Fibroblast of villous mesenchyme (primary cell): ENCODE measurements around the gene TPBGL. TPM values are rescaled to one million over a fixed set of nuclear protein-coding genes. Genes with fewer than 3 reads are reported as not detected.

Source experiments
- DNase-seq: peaks from one replicate; pipeline ENCODE4 v3.0.0-alpha.2; 2010; ENCODE audit warnings: low read depth
- H3K4me3 ChIP-seq: 2 replicates; pipeline ENCODE4 v1.5.1; 2011; ENCODE audit warnings: low read depth, mild to moderate bottlenecking, low read length
- total RNA-seq: library from RNA; depleted of rRNA; stranded (reverse); fragments of >200 nt; gene quantifications from 2 replicates; pipeline ENCODE4 v1.2.3, GENCODE V29; 2012
- TF ChIP-seq, protein P1 (sequence below): IDR thresholded peaks from 2 replicates; pipeline ENCODE4 v1.5.1; 2012; ENCODE audit warnings: low read depth, mild to moderate bottlenecking, low read length; ENCODE audit not compliant: insufficient read depth

Gene TPBGL
- total RNA-seq, 1 donor: not detected

DNA sequence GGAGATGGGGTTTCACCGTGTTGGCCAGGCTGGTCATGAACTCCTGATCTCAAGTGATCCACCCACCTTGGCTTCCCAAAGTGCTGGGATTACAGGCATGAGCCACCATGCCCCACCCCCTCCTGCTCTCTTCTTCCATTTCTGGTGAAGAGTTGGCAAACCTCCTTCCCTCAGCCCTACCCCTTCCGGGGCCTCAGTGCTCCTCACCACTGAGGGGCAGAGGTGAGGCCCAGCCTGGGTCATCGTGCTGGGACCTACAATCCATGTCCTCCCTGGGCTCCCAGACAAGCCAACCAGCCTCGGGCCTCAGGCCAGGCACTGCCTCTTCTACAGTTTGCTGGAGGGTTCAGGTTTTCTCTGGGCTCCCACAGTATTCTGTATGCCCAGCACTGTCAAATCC is 14.8 kb upstream of the TPBGL start:
- TF ChIP-seq, protein P1, sequence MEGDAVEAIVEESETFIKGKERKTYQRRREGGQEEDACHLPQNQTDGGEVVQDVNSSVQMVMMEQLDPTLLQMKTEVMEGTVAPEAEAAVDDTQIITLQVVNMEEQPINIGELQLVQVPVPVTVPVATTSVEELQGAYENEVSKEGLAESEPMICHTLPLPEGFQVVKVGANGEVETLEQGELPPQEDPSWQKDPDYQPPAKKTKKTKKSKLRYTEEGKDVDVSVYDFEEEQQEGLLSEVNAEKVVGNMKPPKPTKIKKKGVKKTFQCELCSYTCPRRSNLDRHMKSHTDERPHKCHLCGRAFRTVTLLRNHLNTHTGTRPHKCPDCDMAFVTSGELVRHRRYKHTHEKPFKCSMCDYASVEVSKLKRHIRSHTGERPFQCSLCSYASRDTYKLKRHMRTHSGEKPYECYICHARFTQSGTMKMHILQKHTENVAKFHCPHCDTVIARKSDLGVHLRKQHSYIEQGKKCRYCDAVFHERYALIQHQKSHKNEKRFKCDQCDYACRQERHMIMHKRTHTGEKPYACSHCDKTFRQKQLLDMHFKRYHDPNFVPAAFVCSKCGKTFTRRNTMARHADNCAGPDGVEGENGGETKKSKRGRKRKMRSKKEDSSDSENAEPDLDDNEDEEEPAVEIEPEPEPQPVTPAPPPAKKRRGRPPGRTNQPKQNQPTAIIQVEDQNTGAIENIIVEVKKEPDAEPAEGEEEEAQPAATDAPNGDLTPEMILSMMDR: no peak
- DNase-seq: no peak
- no peak overlapping the region for H3K4me3 ChIP-seq

DNA sequence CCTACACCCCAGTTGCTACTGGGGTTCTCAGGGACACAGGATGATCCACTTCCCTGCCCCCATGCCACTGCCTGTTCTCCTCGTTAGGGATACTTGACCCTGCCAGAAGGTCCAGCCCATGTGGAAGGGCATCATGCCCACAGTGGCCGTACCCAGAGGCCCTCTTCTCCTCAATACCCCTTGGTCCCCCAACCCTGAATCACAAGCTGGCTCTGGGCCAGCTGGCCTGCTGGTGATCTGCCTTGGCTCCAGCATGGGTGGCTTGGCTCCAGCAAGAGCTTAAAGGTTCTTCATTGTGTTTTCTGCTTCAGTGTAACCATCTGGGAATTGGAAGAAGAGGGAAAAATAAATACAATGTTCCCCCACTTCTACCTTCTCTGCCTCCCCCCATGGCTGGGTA is 11.1 kb upstream of the TPBGL start:
- TF ChIP-seq, protein P1: no peak
- H3K4me3 ChIP-seq: no peak overlapping the region
- DNase-seq: no peak

DNA sequence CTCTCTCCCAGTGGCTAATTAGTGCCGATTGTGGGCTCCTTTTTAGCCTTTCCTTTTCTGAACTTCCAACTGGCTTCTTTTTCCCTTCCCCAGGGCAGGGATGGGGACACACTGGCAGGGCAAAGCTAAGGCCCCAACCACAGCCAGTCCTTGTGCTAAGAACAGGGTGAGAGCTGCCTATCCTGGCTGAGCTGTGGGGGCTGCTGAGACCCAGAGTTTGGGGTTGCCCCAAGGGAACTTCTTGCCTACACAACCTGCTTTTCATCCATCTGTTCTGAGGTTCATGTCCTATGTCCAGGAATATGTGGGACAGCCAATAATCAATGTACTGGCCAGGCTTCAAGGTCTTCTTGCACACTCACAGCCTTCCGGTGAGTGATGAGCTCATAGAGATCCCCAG is 10.0 kb upstream of the TPBGL start:
- H3K4me3 ChIP-seq: no peak overlapping the region
- TF ChIP-seq, protein P1: no peak
- DNase-seq: no peak

DNA sequence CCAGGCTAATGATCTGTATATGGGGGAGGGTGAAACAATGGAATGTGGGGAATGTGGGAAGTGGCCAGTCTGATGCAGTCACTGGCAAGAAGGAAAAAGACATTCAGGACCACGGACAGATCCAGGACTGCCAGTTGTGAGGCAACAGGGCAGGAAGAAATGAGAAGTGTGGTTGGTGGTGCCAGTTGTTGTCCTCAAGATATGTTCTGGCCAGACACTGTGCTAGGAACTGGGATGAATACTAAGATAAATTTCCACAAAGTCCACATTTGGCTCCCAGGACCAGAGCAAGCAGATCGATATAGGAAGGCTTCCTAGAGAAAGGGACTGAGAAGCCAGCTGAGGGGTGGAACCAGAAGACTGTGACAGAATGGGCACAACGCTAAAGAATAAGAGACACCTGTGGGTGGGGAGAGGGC is 6.8 kb upstream of the TPBGL start:
- H3K4me3 ChIP-seq: no peak overlapping the region
- TF ChIP-seq, protein P1: no peak
- peak; percentile 52 for DNase-seq

DNA sequence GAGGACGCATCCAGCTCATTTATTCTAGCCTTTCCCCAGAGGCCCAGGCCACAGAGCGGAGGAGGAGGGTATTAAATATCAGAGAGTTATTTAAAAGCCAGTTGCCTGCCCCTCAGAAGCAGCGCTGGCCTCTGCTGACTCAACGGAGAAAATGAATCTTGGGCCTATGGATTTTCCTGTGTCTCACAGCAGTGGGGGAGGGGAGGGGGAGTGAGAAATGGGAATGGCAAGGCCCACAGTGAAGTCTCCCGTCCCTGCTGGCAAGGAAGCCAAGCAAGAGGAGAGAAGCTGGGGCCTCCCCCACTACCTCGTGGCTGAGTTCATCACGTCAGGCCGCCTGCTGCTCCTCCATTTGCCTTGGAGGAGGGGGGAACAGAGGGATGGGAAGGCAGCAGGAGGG is 4.5 kb upstream of the TPBGL start:
- TF ChIP-seq, protein P1: no peak
- DNase-seq: no peak
- no peak overlapping the region for H3K4me3 ChIP-seq

DNA sequence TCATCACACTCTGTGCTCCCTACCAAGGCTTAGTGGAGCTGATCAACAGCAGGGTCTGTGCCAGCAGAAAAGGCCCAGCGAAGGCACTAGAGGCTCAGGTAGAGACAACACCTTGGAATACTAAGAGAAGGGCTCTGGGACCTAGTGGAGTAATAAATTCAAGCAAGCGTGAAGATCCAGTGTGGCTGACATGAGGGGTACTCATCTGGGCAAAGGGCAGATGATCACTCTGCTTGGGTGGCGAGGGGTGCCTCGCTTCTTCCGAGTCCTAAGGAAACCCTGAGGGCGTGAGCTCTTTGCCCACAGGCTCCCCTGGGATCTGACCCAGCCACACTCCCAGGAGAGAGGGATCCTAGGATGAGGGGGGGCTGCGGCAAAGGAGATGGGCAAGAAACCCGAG is 3.5 kb upstream of the TPBGL start:
- TF ChIP-seq, protein P1: no peak
- no peak for DNase-seq
- H3K4me3 ChIP-seq: no peak overlapping the region
